Measurements from ENCODE around the gene VPS13D.

Gene VPS13D

GRCh38 chr1:12183095-12183794 is 46.6 kb upstream of the VPS13D start:
- no peak for TF ChIP-seq REST (IDR thresholded peaks at IDR 0.05; ENCODE audit: low read depth)
- no peak for TF ChIP-seq TCF12 (IDR thresholded peaks at IDR 0.05; ENCODE audit: low read depth)
- TF ChIP-seq, protein P1, sequence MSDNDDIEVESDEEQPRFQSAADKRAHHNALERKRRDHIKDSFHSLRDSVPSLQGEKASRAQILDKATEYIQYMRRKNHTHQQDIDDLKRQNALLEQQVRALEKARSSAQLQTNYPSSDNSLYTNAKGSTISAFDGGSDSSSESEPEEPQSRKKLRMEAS (IDR thresholded peaks at IDR 0.05) = no peak
- TF ChIP-seq, protein P2, sequence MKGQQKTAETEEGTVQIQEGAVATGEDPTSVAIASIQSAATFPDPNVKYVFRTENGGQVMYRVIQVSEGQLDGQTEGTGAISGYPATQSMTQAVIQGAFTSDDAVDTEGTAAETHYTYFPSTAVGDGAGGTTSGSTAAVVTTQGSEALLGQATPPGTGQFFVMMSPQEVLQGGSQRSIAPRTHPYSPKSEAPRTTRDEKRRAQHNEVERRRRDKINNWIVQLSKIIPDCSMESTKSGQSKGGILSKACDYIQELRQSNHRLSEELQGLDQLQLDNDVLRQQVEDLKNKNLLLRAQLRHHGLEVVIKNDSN (IDR thresholded peaks at IDR 0.05) = no peak
- no peak for TF ChIP-seq ZBTB7A (IDR thresholded peaks at IDR 0.05; ENCODE audit: low read depth)
- no peak for TF ChIP-seq NFIC (IDR thresholded peaks at IDR 0.05)
- no peak for TF ChIP-seq CEBPB (IDR thresholded peaks at IDR 0.05)
- no peak for TF ChIP-seq CREB1 (IDR thresholded peaks at IDR 0.05; ENCODE audit: low read depth)
- TF ChIP-seq YY1 (IDR thresholded peaks at IDR 0.05; ENCODE audit: low read depth) = no peak

- TF ChIP-seq, protein P2 (IDR thresholded peaks at IDR 0.05) = no peak
- 0 out of 2 replicates have a peak, but pooled peaks have one; percentile 26 for TF ChIP-seq ZBTB7A (IDR thresholded peaks at IDR 0.05; ENCODE audit: low read depth)
Measured at GRCh38 chr1:12184008-12184681, 45.7 kb upstream of the VPS13D start.

- TF ChIP-seq CEBPB (IDR thresholded peaks at IDR 0.05) = no peak
- TF ChIP-seq ZBTB7A (IDR thresholded peaks at IDR 0.05; ENCODE audit: low read depth) = no peak
- TF ChIP-seq, protein P2 (IDR thresholded peaks at IDR 0.05) = no peak
- no peak for TF ChIP-seq NFIC (IDR thresholded peaks at IDR 0.05)
- no peak for TF ChIP-seq CREB1 (IDR thresholded peaks at IDR 0.05; ENCODE audit: low read depth)
- no peak for TF ChIP-seq REST (IDR thresholded peaks at IDR 0.05; ENCODE audit: low read depth)
- TF ChIP-seq TAF1 (IDR thresholded peaks at IDR 0.05; ENCODE audit: low read depth) = no peak
- TF ChIP-seq EGR1 (IDR thresholded peaks at IDR 0.05) = no peak
- TF ChIP-seq, protein P1 (IDR thresholded peaks at IDR 0.05) = no peak
- TF ChIP-seq RAD21 (IDR thresholded peaks at IDR 0.05; ENCODE audit: low read depth) = no peak
- TF ChIP-seq FOXM1 (IDR thresholded peaks at IDR 0.05; ENCODE audit: borderline replicate concordance, low read depth) = no peak
- TF ChIP-seq TCF12 (IDR thresholded peaks at IDR 0.05; ENCODE audit: low read depth) = no peak
- no peak for TF ChIP-seq YY1 (IDR thresholded peaks at IDR 0.05; ENCODE audit: low read depth)
- no peak for TF ChIP-seq EP300 (IDR thresholded peaks at IDR 0.05; ENCODE audit: borderline replicate concordance)
- no peak for TF ChIP-seq TEAD4 (IDR thresholded peaks at IDR 0.05)
Measured at GRCh38 chr1:12185036-12185917, 44.6 kb upstream of the VPS13D start.

DNA sequence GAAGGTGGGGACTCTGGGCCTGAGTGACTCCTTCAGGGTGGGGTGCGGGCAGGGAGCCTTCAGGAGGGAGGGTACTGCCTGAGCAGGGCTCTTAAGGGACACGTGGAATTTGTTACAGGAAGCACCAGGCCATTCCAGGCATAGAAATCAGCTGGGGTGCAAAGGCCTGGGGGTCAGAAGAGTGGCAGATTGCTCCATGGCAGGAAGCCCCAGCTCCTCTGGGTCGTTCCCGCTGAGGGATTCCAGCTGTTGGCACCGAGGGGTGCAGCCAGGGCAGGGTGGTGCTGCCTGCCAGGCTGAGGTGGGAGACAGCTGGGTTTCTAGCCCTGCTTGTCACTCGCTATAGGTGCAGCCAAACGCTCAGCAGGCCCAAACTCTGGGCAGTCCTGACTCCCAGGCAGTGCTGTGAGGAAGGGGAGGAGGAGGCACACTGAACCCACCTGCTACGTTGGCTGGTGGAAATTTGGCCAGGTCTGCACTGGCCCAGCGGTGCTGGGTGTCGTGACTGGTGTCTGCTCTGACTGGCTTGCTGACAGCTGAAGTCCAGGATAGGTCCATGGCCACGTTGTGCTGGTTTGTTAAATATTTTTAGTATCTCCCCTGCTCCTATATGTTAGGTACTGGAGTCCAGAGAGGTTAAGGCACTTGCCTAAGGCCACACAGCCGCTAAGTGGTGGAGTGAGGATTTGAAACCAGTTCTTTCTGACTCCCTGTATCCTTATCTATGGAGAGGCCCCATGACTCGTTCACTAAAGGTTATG is 43.7 kb upstream of the VPS13D start:
- TF ChIP-seq RAD21 (IDR thresholded peaks at IDR 0.05; ENCODE audit: low read depth) = no peak
- TF ChIP-seq, protein P2 (IDR thresholded peaks at IDR 0.05) = no peak
- TF ChIP-seq, protein P1 (IDR thresholded peaks at IDR 0.05) = no peak
- TF ChIP-seq FOXM1 (IDR thresholded peaks at IDR 0.05; ENCODE audit: borderline replicate concordance, low read depth) = no peak
- no peak for TF ChIP-seq CREB1 (IDR thresholded peaks at IDR 0.05; ENCODE audit: low read depth)
- TF ChIP-seq CEBPB (IDR thresholded peaks at IDR 0.05) = no peak
- no peak for TF ChIP-seq TAF1 (IDR thresholded peaks at IDR 0.05; ENCODE audit: low read depth)
- TF ChIP-seq TEAD4 (IDR thresholded peaks at IDR 0.05) = no peak
- no peak for TF ChIP-seq YY1 (IDR thresholded peaks at IDR 0.05; ENCODE audit: low read depth)
- no peak for TF ChIP-seq EGR1 (IDR thresholded peaks at IDR 0.05)
- TF ChIP-seq EP300 (IDR thresholded peaks at IDR 0.05; ENCODE audit: borderline replicate concordance) = no peak
- TF ChIP-seq TCF12 (IDR thresholded peaks at IDR 0.05; ENCODE audit: low read depth) = no peak
